ENCODE measurements around the gene ADORA1.

The ADORA1 gene

DNA sequence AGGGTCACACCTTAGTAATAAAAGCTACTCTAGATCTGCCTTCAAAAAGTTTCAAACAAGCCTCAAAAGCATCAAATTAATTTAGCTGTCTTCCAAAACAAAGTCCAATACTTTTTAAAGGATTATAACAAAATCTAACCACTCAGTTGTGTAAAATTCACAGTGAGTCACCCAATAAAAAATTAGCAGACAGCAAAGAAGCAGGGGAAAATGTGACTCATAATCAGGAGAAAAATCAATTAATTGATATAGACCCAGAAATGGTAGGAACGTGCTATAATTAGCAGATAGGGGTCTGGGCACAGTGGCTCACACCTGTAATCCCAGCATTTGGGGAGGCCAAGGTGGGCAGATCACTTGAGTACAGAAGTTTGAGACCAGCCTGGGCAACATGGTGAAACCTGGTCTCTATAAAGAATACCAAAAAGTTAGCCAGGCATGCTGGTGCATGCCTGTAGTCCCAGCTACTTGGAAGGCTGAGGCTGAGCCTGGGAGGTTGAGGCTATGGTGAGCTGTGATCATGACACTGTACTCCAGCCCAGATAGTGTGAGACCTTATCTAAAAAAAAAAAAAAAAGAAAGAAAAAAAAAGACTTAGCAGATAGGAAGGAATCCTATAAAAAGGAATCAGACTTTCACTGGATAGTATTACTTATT, 33.6 kb upstream of the ADORA1 start:
- no peak for DNase-seq (ENCODE audit: low read depth)

DNA sequence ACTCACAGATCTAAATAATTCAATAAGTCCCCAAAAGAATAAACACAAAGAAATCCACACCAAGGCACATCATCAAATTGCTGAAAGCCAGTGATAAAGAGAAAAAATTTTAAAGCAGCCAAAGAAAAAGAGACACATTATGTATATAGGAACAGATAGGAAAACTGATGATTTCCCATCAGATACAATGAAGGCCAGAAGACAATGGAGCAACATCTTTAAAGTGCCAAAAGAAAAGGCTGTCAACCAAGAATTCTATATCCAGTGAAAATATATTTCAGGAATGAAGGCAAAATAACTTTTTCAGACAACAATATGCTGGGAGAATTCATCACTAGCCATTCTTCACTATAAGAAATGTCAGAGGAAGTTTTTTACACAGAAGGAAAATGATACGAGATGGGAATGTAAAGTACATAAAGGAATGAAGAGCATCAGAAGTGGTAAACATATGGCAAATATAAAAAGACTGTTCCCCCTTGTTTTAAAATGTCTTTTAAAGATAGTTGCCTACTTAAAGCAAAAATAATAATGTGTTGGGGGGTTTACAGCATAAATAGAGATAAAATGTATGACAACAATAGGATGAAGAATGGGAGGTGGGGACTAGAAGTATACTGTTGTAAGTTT, 32.4 kb upstream of the ADORA1 start:
- DNase-seq (ENCODE audit: low read depth), result no peak

DNA sequence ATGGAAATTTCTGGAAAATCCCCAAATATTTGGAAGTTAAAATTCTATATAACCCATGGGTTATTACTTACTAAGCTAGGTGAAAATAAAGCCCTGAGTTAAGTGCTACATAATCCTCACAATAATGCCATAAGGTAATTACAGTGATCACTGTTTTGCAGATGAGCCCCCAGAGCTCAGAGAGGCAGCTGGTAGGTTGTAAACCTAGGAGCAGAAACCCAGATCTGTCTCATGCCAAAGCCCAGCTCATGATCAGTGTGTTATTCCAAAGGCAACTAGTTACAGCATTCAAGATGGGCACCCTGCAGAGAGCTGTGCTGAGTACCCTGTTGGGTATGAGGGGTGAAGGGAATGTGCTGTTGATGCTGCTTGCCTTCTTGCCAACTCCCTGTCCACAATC, 31.0 kb upstream of the ADORA1 start:
- DNase-seq (ENCODE audit: low read depth), result no peak

DNA sequence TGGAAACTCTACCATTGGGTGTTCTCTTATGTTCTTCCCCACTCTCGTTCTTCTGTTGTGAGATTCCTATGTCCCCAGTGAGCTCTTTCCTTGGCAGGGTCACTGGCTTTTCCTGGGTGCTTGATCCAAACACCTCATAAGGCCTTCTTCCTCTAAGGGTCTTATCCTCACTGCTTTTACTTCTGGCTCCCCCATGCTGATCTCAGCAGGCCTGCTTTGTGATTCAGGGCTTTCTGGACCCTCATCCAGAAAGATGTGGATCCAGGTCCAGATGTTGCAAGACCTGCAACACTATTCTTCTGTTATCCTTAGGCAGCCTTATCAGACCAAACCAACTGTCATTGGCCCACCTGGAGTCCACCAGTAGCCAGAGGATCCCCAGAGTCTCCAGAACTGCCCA, 30.5 kb upstream of the ADORA1 start:
- DNase-seq (ENCODE audit: low read depth), result no peak

DNA sequence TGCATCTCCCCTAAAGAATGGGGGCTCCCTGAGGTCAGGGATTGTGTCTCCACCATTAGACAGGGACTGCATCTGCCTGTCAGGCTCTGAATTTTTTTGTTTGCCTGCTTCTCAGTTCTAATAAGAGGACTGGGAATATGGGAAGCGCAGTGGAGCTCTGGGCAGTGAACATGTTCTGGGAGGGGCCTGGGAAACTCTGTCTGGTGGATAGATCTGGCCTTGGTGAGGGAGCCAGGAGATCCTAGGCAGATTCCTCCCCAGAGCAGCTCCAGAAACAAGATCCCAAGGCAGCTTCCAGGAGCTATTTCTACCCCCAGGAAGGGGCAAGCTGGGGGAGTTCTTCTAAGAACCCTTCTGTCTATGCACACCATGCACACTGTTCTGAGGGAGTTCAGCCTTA, 29.1 kb upstream of the ADORA1 start:
- no peak for DNase-seq (ENCODE audit: low read depth)

DNA sequence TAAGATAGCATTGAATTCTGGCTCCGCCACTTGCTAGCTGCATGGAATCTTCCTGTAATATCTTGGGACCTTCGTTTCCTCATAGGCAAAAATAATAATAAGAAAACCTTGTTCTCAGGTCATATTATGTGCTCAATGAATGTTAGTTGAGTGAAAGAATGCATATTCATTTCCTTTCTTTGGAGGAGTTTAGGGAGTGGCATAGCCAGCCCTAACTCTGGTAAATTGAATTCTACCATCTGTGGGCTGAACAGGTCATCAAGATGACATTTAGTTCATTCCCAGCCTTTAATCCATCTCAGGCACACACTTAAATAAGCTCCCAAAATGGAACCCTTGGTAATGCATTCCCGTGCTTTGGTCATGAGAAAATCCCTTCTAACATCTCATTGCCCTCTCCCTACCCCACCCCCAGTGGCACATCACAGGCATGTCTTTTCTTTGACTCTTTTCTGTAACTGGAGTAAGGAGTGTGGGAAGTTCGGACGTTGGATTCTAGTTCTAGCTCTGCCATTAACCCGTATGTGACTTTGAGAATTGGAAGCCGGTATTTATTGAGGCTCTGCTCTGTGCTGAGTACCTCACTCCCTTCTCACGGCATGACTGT, 28.5 kb upstream of the ADORA1 start:
- no peak for DNase-seq (ENCODE audit: low read depth)

DNA sequence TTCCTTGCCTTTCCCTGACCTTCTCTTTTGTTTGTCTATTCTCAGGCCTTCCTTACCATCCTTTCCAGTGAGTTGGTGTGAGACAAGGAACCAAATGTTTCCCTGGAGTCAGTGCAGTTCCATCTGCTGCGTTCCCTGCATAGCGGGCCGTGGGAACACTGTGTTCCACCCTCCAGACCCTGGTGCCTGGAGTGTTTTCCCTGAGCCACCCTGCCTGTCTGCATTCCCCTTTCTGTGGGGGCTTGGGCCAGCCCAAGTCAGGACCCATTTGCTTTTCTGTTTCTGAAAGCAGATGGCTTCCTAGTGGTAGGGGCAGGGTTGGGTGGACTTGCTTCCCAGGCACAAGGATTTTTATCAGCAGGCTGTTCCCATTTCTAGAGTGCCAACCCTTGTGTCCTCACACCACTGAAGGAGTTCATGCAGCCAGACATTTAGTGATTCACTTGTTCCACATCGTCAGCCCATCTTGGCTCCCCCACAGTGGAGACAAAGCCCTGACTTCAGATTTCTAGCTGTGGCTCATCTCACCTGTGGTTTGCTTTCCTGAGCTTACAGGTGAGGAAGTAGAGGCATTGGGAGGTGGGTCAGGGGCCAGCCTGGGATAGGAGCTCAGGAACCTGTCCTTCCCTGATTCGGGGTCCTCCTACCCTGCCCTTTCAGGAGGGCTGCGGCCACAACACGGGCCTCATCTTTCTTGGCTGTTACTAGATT, 27.6 kb upstream of the ADORA1 start:
- DNase-seq (ENCODE audit: low read depth), result no peak

DNA sequence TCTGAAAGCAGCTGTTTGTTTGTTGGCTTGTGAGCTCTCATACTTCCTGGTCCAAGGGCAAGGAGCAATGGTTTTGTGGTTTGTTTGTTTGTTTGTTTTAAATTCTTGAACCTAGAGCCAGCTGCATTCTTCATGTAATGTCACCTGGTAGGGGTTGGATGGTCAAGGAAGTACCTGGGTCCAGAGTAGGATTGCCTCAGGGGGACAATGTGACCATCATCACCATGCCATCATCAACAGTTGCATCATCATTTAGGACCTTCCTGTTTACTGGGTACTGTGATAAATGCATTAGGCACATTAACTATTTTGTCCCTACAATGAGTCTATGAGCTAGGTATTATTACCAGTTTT, 27.0 kb upstream of the ADORA1 start:
- DNase-seq (ENCODE audit: low read depth), result no peak

DNA sequence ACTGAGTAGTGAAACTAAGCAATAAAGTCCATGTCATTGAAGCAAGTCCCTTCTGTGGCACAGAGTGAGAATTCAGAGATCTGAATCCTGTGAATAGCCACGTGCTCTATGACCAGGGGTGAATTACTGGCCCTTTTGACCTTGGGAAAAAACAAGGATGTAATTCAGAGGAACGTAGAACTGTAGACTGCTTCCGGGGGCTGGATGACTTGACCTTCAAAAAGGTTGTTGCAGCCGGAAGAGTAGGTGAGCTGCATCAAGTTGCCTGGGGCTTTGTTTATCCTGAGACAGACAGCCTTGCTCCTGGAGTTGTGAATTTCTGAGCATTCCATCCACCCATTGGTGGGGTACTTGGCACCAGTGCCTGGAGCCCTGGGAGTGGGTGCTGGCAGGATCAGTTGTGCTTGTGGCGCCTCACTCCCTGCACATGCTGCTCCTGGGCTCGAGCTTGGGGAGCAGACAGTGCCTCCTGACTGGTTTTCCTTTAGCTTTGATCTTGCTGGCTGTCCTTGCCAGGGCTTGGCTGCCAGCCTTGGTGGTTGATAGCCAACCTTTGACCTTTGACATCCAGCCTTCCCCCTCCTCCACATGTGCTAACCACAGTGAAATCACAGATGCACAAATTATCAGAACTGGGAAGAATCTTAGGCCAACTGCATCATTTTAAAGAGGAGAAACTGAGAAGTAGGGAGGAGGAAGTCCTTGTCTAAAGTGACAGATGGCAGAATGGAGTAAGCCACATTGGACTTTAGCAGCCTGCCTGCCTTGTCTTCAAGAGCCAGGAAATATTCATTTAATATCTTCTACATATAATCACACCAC, 25.5 kb upstream of the ADORA1 start:
- DNase-seq (ENCODE audit: low read depth), result no peak

DNA sequence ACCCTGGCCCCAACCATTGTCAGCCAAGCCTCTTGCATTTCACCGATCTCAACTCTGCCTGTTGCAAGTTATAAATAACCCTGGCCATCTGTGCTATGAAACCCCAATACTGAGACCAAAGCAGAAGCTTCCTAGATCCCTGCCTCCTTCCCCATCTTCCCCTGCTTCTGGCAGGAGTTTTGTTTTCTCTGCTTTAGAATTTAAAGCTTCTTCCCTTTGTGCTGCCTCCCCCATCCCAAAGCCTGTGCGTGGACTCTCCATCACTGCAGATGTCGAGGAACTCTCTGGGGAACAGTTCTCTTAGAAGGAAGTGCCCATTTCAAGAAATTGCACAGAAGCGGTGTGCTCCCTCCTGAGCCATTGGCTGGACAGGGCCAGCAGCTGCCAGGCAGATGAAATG, 24.3 kb upstream of the ADORA1 start:
- no peak for DNase-seq (ENCODE audit: low read depth)

DNA sequence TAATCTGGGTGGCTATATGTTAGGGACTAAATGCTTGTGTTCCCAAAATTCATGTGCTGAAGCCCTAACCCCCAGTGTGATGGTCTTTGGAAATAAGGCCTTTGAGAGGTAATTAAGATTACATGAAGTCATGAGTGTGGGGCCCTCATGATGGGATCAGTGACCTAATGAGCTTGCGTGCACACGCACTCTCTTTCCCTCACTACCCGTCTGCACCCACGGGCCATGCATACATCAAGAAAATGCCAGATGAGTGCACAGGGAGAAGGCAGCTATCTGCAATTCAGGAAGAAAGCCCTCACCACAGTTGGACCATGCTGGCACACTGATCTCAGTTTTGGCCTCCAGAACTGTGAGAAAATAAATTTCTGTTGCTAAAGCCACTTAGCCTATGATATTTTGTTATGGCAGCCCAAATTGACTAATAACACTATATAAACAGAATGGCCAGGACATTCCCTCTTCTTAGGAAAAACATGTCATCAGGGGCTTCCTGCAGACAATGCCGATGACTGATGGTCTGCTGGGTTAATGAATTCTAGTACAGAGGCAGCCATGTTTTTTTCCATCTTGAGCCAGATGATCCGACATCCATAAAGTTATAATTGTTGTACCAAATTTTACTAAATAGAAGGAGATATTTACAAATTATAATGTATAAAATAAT, 23.6 kb upstream of the ADORA1 start:
- DNase-seq (ENCODE audit: low read depth), result no peak

DNA sequence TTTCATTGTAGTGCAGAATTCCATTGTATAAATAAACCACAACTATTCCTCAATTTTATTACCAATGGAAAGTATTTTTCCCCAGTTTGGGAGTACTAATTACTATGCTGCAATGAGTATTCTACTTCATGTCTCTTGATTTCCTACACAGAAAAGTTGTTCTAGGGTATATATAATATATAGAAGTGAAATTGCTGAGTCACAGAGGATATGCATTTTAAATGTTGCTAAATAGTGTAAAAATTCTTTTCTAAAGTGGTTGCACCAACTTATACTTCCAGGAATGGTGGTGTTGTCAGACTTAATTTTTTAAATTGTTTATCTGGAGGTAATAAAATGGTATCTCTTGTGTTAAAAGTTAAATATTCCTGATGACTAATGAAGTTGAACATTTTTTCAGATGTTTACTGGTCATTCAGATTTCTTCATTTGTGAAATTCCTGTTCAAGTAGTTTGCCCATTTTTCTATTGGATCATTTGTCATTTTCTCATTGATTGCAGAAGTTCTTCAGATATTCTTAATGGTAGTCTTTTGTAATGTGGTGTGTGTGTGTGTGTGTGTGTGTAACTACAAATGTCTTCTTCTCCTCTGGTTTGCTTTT, 22.6 kb upstream of the ADORA1 start:
- no peak for DNase-seq (ENCODE audit: low read depth)

DNA sequence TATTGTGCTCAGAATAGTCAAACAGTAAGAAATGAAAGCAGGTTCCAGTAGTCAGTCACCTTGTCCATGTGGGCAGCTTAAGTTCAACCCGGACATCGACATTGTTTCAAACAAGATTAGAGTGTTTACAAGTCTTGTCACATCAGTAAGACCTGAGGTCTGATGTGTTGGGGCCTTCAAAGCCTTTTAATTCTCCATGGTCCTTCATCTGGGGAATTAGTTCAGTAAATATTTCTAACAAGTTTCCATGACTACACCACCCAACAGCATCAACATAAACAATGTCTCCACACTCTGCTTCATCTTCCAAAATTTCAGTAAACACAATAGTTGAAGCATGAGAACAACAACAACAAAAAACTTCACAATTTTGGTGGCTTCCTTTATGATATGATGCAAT, 15.1 kb upstream of the ADORA1 start:
- DNase-seq (ENCODE audit: low read depth), result no peak

DNA sequence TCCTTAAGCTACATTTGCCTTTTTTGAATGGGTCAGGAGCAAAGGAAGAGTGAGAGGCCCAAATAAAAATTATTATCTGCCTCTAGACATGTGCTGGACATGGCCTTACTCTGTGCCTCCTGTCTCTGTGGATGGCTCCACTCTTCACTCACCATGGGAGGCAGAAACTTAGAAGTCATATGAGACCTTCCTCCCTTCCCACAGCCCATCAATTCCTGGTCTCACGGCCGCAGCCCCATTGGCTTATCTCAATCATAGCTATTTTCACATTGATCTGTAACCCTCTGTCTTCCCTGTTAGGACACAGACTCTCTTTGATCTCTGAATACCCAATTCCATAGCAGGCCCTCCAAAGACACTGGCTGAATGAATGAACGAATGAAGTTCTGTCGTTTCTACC, 14.2 kb upstream of the ADORA1 start:
- no peak for DNase-seq (ENCODE audit: low read depth)

DNA sequence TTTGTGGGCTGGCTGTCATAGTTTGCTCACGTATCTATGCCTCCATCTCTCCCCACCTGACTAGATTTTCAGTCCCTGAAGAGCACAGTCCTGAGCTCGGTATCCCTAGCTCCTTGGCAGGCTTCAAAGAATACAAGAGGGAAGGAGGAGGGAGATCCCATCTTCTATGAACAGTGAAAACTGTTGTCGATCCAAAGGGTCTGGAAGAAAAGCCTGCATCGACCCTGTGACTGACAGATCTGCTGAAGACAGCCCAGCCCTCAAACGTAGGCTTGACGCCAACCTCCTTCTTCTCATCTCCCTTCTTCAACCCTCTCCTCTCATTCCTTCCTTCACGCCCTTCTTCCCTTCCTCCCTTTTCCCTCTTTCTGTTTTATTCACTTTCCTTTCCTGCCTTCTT, 13.3 kb upstream of the ADORA1 start:
- DNase-seq (ENCODE audit: low read depth), result no peak

DNA sequence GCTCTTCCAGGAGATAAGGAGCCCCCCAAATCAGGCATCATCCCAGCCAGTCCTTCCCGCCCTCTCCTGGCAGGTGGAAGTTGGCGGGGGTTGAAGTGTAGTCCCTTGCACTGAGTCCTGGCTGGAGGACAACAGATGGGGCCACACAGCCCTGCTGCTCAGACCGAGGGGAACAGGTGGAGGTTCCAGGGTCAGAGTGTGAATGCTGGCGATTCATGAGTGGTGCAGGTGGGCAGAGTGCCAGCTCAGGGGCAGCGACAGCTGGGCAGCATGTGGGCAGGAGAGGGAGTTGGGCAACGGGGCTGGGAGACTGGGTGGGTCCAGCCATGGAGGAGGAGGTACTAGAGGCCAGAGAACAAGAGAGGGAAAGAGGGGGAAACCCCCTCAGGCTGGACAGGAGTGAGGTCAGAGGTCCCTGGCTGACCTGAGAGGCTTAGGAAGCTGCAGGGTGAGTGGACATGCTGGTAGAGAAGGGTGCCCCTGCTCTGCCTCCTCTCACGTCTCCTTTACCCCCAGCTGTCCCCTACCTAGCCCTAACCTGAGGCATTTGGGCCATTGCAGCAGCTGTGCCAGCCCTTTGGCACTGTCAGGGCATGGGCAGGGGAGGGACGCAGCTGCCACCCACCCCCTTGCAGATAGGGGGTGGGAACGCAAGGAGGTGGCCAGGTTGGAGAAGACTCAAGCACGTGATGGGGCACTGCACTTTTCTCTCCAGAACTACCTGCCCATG, 11.3 kb upstream of the ADORA1 start:
- no peak for DNase-seq (ENCODE audit: low read depth)

DNA sequence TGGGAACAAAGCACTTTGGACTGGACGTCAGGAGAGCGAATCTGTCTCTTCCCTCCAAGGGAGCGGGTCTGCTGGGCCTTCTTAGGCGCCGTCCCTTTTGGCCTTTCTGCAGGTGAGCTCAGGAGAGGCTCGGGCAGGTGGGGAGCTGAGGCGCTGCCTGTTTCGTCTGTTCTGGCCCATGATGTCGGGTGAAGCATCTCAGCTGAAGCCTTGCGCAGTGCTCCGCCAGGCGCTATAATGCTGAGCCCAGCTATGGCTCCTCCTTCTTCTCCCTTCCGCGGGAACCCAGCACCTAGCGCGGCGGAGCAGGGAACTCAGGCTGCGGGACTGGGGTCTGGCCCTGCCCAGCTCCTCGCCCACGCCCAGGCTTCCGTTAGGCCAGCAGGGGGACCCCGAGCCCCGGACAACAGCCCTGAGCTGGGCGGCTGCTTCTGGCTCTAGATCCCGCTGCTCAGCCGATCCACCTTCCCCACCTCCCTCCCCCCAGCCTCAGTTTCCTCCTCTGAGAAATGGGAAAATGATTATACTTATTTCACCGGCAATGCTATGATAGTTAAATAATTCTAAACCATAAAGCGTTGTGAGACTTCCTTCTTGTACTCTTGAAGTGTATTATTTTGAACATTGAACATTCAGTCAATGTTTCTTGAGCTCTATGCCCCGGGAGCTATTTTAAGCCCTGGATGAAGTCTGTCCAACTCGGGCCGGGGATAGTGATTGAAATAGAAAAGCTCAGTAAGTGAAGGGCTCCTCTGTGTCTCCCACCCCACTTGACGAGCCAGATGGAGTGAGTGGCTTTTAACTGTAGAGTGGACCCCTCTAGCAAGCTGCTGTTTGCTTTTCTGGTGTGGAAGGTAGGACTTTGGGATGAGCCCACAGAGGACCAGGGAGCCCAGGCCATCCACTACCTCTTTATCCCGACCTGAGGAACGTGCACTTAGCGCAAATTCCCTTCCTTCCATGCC, 9.6 kb upstream of the ADORA1 start:
- no peak for DNase-seq (ENCODE audit: low read depth)

DNA sequence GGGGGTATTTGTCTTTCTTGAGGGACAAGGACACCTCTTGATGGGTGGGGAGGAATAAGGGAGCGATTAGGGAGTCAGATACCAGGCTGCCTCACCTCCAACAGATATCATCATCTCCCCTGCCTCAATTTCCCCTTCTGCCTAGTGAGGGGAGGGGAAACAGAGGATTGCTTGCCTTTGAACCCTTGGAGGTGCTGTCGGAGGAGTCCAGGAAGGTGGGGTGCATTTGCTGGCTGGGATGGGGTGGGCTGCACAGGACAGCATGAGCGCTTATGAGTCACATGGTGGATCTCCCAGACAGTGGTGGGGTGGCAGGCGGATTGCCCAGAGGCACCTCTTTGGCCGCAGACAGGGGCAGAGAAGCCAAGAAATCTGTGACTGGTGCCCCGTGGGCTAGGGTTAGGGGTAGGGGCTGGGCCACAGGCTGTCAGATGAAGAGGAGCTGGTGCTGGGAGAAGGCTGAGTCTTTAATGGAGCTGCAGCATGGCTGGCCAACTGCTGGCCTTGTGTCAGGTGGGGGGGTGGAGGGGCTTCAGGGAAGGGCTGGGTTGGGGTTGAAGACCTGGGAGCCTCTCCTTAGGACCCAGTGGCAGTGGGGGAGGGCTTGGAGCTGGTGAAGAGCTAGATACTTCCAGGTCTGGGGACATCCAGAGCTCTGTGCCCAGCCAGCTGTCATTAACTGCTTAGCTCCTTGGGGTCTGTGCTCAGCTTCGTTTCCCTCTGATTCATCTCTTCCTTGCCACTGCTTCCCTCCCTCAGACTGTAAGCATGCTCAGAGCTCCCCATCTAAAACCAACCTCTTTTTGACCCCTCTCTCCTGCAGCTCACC, 7.0 kb upstream of the ADORA1 start:
- DNase-seq (ENCODE audit: low read depth), result no peak

Measured in stimulated activated CD8-positive, alpha-beta memory T cell treated with anti-CD3 and anti-CD28 coated beads, Interleukin-15, amount 100 ng/mL, for 1 hour (primary cell).